ENCODE data around the gene CMC4.

The CMC4 gene, protein sequence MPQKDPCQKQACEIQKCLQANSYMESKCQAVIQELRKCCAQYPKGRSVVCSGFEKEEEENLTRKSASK

GRCh38 chrX:155070975-155071693 lies at the start of gene CMC4, which contains the start of the genes BRCC3 and MTCP1:
TSS of gene CMC4 (minus strand) at chrX:155071136. CDS start at chrX:155064023, 7,113 bp downstream.
TSS of gene BRCC3 (plus strand) at chrX:155071508. CDS start at chrX:155071528, 20 bp downstream.
TSS of gene MTCP1 (minus strand) at chrX:155071136. CDS start at chrX:155066010, 5,126 bp downstream.
- DNase-seq, result peak; percentile 76 to 82

DNA sequence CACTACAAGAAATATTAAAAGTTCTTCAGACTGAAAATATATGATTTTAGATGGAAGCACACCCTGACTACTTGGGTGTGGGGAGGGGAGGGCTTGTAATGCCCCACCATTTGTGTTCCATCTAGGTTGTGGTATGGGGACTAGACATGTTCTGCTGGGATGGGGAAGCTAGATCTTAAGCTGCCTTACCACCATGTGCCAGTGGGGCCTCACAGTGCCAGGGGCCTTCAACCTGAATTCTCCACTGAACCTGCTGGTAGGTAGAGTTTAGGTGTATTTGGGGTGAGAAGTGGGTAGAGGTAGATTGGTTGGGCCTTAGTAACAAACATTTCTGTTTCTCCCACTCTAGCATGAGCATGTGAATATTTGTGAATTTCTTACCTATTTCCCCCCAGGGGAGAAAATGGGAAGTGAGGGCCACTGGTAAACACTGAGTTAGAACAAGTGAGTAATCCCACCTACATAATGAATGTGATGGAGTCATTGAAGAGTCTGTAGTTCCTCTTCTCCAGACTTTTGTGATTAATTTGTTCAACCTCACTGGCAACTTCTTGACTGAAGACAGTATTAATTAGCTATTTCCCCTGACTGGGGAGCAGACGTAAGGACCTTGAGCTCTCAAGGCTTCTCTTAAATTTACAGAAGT lies 44.4 kb upstream of the CMC4 start:
- no peak for DNase-seq

DNA sequence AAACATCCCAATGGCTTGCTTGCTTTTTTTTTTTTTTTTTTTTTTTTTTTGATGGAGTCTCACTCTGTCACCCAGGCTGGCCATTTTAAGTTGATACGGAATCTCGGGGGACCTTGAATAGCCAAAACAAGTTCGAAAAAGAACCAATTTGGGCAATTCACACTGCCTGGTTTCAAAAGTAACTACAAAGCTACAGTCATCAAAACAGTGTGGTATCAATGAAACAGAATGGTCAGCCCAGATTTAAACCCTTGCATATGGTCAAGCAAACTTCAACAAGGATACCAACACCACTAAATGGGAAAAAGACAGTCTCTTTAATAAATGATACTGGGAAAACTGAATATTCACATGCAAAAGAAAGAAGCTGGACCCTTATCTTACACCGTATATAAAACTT lies 42.2 kb upstream of the CMC4 start:
- DNase-seq, result no peak

GRCh38 chrX:155112171-155112570 lies 41.2 kb upstream of the CMC4 start:
- DNase-seq, result no peak

GRCh38 chrX:155108427-155108826 lies 37.5 kb upstream of the CMC4 start:
- no peak for DNase-seq

DNA sequence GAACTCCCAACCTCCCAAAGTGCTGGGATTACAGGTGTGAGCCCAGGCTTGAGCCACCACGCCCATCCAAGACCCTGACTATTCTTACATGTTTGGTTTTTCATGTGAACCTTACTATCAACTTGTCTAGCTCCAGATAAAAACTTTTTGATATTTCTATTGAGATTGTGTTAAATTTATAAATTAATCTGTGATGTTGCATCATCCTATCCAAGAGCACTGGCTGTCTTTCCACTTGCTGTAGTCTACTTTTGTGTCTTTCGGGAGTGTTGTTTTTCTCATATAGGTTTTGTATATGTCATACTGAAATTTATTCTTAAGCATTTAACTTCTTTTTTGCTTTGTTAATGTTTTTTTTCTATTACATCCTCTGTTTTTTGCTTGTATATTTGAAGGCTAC lies 35.0 kb upstream of the CMC4 start:
- no peak for DNase-seq

DNA sequence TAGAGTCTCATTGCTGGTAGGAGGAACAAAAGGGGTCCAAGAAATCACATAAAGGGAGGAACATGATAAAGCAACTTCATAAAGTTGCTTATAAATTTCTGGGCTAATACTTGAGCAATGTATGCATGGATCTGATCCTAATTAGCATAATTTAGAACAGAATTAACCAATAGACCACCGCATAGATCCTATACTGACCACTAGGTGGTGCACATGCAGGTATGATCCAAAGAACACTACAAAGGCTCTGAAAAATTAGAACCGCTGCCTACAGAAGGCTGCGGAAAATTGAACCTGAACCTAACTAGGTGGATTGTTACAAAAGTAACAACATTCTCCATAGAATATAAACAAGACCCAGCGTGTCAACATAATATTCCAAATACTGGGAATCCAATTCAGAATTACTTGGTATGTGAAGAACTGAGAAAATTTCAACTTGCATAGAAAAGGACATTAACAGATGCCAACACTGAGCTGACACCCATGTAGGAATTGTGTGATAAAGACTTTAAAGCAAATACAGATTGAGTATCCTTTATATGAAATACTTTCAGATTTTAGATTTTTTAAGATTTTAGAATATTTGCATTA lies 23.6 kb upstream of the CMC4 start:
- DNase-seq, result peak in 1 of 2 experiments; percentile 17

GRCh38 chrX:155086961-155087735 lies 16.2 kb upstream of the CMC4 start:
- no peak for DNase-seq

GRCh38 chrX:155086202-155086840 lies 15.4 kb upstream of the CMC4 start:
- DNase-seq, result peak in 1 of 2 experiments; percentile 4

DNA sequence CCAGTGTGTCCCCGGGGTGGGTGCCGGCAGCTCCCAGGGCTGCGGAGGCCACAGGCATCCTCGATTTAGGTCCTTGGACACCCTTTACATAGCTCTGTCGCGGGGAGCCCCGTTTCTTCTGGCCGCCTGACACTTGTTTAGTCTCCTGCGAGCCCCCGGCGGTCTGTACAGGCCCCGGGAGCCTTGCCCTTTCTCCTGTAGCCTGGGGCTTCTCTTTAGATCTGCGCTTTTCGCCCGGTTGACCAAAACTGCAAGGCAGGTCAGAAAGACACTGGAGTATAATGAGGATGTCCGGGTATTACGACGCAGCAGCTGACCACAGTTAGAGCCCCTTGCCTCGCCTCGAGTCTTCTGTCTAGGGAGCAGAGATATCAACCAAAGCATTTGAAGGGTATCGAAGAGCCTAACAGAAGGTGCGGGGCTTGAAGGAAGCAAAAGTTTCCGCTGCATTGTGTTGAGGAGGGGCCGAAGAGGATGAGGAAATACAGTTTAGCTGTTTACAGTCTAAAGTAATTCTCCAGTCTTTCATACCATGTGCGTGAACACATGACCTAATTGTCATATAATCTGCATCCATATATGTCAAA lies 851 bp upstream of the CMC4 start:
- DNase-seq, result no peak

- DNase-seq, result no peak
Observed at GRCh38 chrX:155070663-155070974, 317 bp downstream of the CMC4 start.

- peak in 1 of 2 experiments; percentile 7 for DNase-seq
Observed at GRCh38 chrX:155070038-155070437, 898 bp downstream of the CMC4 start.

DNA sequence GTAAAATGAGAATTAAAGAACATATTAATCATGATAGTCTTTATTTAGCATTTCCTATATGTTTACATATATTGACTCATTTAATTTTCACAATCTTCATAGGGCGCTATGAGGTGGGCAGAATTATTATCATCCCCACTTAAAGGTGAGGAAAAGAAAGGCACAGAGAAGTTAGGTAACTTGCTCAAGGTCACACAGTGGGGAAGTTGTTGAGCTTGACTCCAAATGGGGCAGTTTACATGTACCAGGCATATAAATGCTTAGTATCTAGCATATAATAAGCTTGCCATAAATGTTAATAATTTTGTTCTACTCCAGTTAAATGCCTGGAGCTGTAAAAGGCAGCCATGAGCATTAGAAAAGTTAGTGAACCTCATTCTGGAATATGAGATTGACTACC lies 1.5 kb downstream of the CMC4 start:
- DNase-seq, result no peak

GRCh38 chrX:155068165-155068564 lies 2.8 kb downstream of the CMC4 start:
- peak; percentile 17 to 68 for DNase-seq

DNA sequence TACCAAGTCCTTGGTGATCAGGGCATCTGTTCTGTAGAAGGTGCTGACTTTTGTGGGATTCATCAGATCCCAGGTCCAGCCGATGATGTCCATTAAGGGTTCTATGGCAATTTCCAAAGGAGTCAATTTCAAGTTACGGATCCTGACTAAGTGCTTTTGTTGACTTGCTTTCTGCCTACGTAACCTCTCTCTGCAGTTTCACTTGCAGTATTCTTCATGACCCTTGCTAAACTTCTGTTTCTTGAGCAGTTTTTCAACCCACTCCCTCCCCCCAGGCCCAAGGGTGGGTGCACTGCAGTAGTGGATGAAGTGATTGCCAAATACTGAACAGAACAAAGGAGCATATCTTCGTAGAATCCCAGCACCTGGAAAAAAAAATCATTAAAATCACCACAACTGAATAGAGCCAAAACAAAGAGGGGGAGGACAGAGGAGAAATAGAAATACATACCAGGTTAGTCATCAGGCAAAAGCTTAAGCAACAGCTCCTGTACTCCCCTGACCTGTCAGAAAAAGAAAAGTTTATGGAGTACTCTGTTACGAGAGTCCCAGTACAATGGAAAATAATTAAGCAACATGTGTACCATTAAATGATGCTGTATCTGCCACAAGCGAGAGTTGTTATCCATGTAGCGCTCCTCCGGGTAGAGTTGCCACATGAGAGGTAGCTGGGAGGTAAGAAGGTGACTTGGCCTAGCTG lies 5.8 kb downstream of the CMC4 start:
- DNase-seq, result no peak

DNA sequence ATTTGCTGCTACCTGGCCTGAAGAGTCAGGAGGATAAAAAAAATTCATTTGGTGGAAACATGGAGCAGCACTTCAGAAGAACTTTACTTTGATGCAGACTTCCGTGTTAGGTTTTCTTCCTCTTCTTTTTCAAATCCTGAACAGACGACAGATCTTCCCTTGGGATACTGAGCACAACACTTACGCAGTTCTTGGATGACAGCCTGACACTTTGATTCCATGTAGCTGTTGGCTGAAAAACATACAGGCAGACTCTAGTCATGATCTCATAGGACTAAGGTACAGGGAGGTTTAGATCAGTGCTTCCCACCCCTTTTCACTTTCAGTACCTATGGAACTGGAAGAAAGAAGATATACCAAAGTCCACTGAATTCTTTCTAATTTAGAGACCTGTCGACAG lies 9.2 kb downstream of the CMC4 start:
- no peak for DNase-seq

GRCh38 chrX:155056877-155057792 lies 13.8 kb downstream of the CMC4 start:
- peak in 1 of 2 experiments; percentile 23 for DNase-seq

- DNase-seq, result no peak
Observed at GRCh38 chrX:155056471-155056870, 14.5 kb downstream of the CMC4 start.

DNA sequence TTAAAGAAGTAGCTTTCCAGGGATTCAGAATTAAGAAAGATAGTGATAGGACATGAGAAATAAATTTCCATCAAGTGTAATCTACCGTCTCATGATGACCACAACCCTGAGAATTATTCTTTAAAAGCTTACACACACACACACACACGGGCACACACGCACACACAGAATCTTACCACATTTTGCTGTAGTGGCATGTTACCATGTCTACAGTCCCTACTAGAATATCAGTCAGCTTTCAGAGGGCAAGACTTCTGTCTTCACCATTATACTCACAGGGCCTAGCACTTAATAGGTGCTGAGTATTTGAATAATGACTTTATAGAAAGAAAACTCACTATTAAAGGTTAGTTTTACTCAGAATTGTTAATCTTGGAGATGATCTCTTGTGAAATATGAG lies 15.4 kb downstream of the CMC4 start:
- DNase-seq, result no peak

GRCh38 chrX:155054255-155054654 lies 16.7 kb downstream of the CMC4 start:
- no peak for DNase-seq
